ENCODE results near the gene WASL. TPM values are rescaled to one million over a fixed set of nuclear protein-coding genes. Genes with fewer than 3 reads are reported as not detected.

The WASL gene
- total RNA-seq, 1 experiment from 2014 or later: 39.3 TPM

DNA sequence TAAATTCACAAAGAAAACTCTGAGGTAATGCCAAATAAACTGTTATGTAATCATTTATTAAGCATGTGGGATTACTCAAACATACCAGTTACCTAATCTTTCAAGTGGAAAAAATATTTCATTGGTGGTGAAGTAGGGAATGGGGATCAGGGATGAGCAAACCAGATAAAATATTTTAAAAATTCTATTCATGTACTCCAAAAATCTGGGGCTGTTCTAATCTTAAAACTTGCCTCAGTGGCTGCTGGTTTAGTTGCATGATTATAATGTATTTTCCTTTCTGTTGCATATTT, 73.7 kb downstream of the WASL start:
- no peak overlapping the region for H2BK15ac ChIP-seq (ENCODE audit: low read depth, low read length)
- no peaks in the 10 kb centered on the region for H3K9me3 ChIP-seq (ENCODE audit: control insufficient read depth, low read depth, low read length)
- no peak overlapping the region for H2BK20ac ChIP-seq (ENCODE audit: low read depth, low read length, poor library complexity, severe bottlenecking)
- H3K18ac ChIP-seq (ENCODE audit: insufficient read length, low read depth, low read length): no peak overlapping the region
- H3K4me2 ChIP-seq (ENCODE audit: insufficient read depth, insufficient read length, low read length): no peak overlapping the region
- H3K23ac ChIP-seq (ENCODE audit: insufficient read length, low read depth, low read length): no peak overlapping the region
- no peak overlapping the region for H2BK120ac ChIP-seq (ENCODE audit: low read depth, low read length, poor library complexity, severe bottlenecking)
- no peak overlapping the region for H2BK12ac ChIP-seq (ENCODE audit: insufficient read length, low read depth, low read length)
- no peak overlapping the region for H4K91ac ChIP-seq (ENCODE audit: insufficient read length, low read depth, low read length)
- H4K8ac ChIP-seq (replicated peaks; ENCODE audit: insufficient read length, low read depth, low read length): no peak overlapping the region
- H3K56ac ChIP-seq (ENCODE audit: insufficient read length, low read depth, low read length): no peak overlapping the region
- H3K27me3 ChIP-seq (ENCODE audit: insufficient read depth, low read length): no peaks in the 10 kb centered on the region
- no peak overlapping the region for H3K4ac ChIP-seq (ENCODE audit: low read depth, low read length)
- no peaks in the 10 kb centered on the region for H3K79me2 ChIP-seq (ENCODE audit: insufficient read depth, low read length)
- H3K27ac ChIP-seq (ENCODE audit: insufficient read length, low read depth, low read length): no peak overlapping the region
- H2AK5ac ChIP-seq (ENCODE audit: insufficient read length, low read length): no peak overlapping the region
- no peak overlapping the region for H3K4me3 Mint-ChIP-seq
- H3K4me1 ChIP-seq (ENCODE audit: insufficient read depth, low read length): no peaks in the 10 kb centered on the region
- H3K23me2 ChIP-seq (ENCODE audit: insufficient read length, low read depth, low read length, poor library complexity, severe bottlenecking): no peaks in the 10 kb centered on the region
- no peak overlapping the region for H3T11ph ChIP-seq (ENCODE audit: low read length)
- TF ChIP-seq, protein P1, sequence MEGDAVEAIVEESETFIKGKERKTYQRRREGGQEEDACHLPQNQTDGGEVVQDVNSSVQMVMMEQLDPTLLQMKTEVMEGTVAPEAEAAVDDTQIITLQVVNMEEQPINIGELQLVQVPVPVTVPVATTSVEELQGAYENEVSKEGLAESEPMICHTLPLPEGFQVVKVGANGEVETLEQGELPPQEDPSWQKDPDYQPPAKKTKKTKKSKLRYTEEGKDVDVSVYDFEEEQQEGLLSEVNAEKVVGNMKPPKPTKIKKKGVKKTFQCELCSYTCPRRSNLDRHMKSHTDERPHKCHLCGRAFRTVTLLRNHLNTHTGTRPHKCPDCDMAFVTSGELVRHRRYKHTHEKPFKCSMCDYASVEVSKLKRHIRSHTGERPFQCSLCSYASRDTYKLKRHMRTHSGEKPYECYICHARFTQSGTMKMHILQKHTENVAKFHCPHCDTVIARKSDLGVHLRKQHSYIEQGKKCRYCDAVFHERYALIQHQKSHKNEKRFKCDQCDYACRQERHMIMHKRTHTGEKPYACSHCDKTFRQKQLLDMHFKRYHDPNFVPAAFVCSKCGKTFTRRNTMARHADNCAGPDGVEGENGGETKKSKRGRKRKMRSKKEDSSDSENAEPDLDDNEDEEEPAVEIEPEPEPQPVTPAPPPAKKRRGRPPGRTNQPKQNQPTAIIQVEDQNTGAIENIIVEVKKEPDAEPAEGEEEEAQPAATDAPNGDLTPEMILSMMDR (conservative IDR thresholded peaks at IDR 0.05): no peak
- no peak overlapping the region for H3K27ac Mint-ChIP-seq
- H3K9me3 Mint-ChIP-seq: no peaks in the 10 kb centered on the region; a peak in 1 of 5 replicates
- no peak overlapping the region for H2AFZ ChIP-seq (ENCODE audit: low read length)
- H4K5ac ChIP-seq (ENCODE audit: insufficient read length, low read depth, low read length): no peak overlapping the region
- no peaks in the 10 kb centered on the region for H3K36me3 Mint-ChIP-seq (ENCODE audit: insufficient read depth in 1 of 3, low read depth in 3 of 3)
- H3K79me1 ChIP-seq (ENCODE audit: insufficient read depth, low read depth, low read length, poor library complexity, severe bottlenecking): no peaks in the 10 kb centered on the region
- no peaks in the 10 kb centered on the region; the same call in 1 of the 2 replicates for H3K27me3 Mint-ChIP-seq (ENCODE audit: low read depth)
- H3K14ac ChIP-seq (ENCODE audit: insufficient read depth, low read length): no peak overlapping the region
- no peaks in the 10 kb centered on the region for H4K20me1 ChIP-seq (ENCODE audit: control insufficient read depth, insufficient read depth, insufficient read length)
- H3K9ac ChIP-seq (ENCODE audit: extremely low read depth, insufficient read length, low read length): no peak overlapping the region
- H3K4me1 Mint-ChIP-seq: peaks cover 10 to 12% of the 10 kb centered on the region in 2 experiments
- DNase-seq: no peak
- no peak overlapping the region for H2BK5ac ChIP-seq (ENCODE audit: insufficient read length, low read length)
